HUES48 (cell line): Measurements from ENCODE around the gene PRAMEF8.
"Not testable (repeated sequence)": the region's sequence is repeated elsewhere in the genome, so short reads cannot be mapped to it uniquely, and the experiment has no call there.

Source experiments
- H3K27ac ChIP-seq: one replicate; pipeline ENCODE4 v1.7.0; 2013; ENCODE audit warnings: low read depth, low read length, inconsistent platforms
- H3K27me3 ChIP-seq: 2 replicates; pipeline ENCODE4 v1.6.1; 2013; ENCODE audit warnings: mild to moderate bottlenecking, low read length; ENCODE audit not compliant: control insufficient read depth, insufficient read depth
- H3K36me3 ChIP-seq: 2 replicates; pipeline ENCODE4 v1.6.1; 2013; ENCODE audit warnings: low read length; ENCODE audit not compliant: control insufficient read depth, insufficient read depth
- H3K4me1 ChIP-seq: 2 replicates; pipeline ENCODE4 v1.6.1; 2013; ENCODE audit warnings: mild to moderate bottlenecking, low read length; ENCODE audit not compliant: control insufficient read depth, insufficient read depth
- H3K4me3 ChIP-seq: 2 replicates; pipeline ENCODE4 v1.5.1; 2013; ENCODE audit warnings: mild to moderate bottlenecking, low read depth, low read length
- H3K9ac ChIP-seq: 2 replicates; pipeline ENCODE4 v1.6.1; 2013; ENCODE audit warnings: mild to moderate bottlenecking, low read depth, low read length, moderate library complexity
- H3K9me3 ChIP-seq: 2 replicates; pipeline ENCODE4 v1.6.1; 2013; ENCODE audit warnings: low read length; ENCODE audit not compliant: control insufficient read depth, insufficient read depth

PRAMEF8 gene

DNA sequence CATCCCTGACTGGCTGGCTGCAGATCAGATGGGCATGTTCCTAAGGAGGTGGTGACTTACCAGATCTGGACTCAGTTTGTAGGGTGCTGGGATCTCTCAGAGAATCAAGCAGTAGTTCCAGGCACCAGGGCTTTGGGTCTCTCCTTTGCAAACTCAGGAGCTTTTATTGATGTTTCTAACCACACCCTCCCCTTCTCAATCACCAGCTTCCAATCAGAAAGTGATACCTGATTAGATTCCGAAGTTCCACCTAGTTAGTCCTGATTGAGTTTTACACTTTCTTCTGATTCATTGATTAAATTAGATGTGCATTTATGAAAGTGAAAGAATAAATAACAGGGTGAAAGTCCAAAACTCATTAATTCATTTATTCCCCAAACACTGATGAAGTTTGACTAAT lies at the start of gene PRAMEF8:
Gene PRAMEF8 (minus strand): TSS at position 101 of the 400 bp plus-strand sequence. CDS start 1,046 bp downstream, outside the sequence.
- not testable (repeated sequence) for H3K9ac ChIP-seq, H3K4me3 ChIP-seq, H3K36me3 ChIP-seq, H3K27me3 ChIP-seq, H3K4me1 ChIP-seq, H3K27ac ChIP-seq, H3K9me3 ChIP-seq

DNA sequence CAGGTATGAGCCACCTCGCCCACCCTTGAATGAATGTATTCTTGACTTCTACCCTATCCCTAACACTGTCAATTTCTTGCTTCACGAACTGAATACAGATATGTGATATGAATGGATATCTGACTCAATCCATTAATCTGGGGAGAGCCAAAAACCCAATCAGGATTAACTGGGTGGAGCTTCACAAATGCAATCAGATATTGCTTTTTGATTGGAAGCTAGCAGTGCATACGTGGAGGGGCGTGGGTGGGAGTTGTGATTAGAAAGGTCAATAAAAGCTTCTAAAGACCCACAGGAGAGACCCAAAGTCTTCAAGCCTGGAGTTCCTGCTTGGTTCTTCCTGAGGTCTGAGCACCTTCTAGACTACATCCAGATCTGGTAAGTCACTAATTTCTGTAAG lies 30.3 kb upstream of the PRAMEF8 start, which contains the start of gene PRAMEF15:
Gene PRAMEF15 (plus strand): TSS at position 301 of the 400 bp plus-strand sequence. CDS start 2,827 bp downstream, outside the sequence.
- not testable (repeated sequence) for H3K9ac ChIP-seq, H3K9me3 ChIP-seq, H3K4me3 ChIP-seq, H3K27me3 ChIP-seq, H3K27ac ChIP-seq, H3K36me3 ChIP-seq, H3K4me1 ChIP-seq

GRCh38 chr1:13303239-13303638 lies 18.3 kb upstream of the PRAMEF8 start, which contains the start of gene PRAMEF33:
TSS of gene PRAMEF33 (plus strand) at chr1:13303539. CDS start at chr1:13305955, 2,416 bp downstream.
- not testable (repeated sequence) for H3K9me3 ChIP-seq, H3K27me3 ChIP-seq, H3K4me1 ChIP-seq, H3K27ac ChIP-seq, H3K36me3 ChIP-seq, H3K4me3 ChIP-seq, H3K9ac ChIP-seq

DNA sequence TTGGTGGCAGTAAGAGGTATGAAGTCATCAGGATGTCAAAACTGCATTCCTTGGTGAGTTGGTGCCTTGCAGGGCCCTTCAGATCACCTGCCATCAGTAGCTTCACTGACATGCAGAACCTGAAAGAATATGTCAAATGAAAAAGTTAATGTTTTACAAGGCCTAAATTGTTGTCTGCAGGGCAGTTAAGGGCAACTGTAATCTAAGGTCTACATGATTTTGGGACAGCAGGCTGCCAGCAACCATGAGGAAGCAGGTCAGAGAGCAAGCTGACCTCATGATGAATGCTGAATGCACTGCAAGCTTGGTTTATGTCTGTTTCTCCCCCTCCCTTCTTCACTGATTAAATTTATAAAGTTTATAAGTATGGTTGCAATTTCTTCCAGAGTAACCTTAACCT lies 17.3 kb upstream of the PRAMEF8 start:
- H3K36me3 ChIP-seq, H3K27ac ChIP-seq, H3K9me3 ChIP-seq, H3K9ac ChIP-seq, H3K4me1 ChIP-seq, H3K4me3 ChIP-seq, H3K27me3 ChIP-seq: not testable (repeated sequence)

- not testable (repeated sequence) for H3K9me3 ChIP-seq, H3K4me3 ChIP-seq, H3K9ac ChIP-seq, H3K4me1 ChIP-seq, H3K36me3 ChIP-seq, H3K27me3 ChIP-seq, H3K27ac ChIP-seq
These were observed 13.8 kb upstream of the PRAMEF8 start for GRCh38 chr1:13298699-13299098.

DNA sequence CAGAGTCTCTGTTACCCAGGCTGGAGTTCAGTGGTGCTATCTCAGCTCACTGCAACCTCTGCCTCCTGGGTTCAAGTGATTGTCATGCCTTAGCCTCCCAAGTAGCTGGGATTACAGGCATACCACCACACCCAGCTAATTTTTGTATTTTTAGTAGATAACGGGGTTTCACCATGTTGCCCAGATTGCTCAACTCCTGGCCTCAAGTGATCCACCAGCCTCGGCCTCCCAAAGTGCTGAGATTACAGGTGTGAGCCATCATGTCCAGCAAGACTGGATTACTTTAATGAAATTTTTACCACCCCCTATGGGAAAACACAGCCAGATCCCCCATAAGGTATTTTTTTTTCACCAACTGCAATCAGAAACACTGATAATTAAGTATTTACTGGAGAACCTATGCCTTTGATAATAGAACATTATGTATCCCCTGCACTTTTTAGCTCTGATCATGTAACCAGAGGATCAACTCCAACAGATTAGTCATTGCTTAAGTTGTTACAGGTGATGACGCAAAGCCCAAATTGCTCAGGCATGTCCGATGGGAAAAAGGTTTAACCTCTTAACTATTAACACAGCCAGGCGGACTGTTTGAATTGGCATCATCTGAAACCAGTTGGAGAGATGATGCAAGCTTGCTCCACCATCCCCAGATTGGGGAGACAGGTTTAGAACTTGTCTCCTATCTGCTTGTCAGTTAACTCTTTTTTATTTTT lies 12.4 kb upstream of the PRAMEF8 start:
- not testable (repeated sequence) for H3K4me1 ChIP-seq, H3K36me3 ChIP-seq, H3K4me3 ChIP-seq, H3K9ac ChIP-seq, H3K27me3 ChIP-seq, H3K9me3 ChIP-seq, H3K27ac ChIP-seq

- H3K27ac ChIP-seq, H3K9me3 ChIP-seq, H3K36me3 ChIP-seq, H3K27me3 ChIP-seq, H3K4me1 ChIP-seq, H3K9ac ChIP-seq, H3K4me3 ChIP-seq: not testable (repeated sequence)
These were observed 4.1 kb upstream of the PRAMEF8 start for GRCh38 chr1:13289030-13289429.

DNA sequence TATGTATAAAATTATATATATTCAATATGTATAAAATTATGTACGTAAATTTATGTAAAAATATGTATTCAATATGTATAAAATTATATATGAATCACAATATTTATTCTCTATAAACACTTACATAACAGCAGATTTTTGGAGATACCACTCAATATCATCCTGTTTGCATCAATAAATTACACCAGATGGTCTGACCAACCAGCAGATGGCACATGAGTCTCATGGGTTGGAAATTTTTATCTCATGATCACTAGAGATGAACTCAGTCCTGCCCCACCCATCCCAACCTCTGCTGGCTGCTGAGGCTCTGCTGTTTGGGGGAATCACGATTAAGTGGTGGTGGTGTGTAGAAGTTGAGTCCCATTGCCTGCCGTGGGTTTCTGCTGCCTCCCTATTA lies 5.3 kb downstream of the PRAMEF8 start:
- not testable (repeated sequence) for H3K9me3 ChIP-seq, H3K4me1 ChIP-seq, H3K4me3 ChIP-seq, H3K9ac ChIP-seq, H3K27ac ChIP-seq, H3K36me3 ChIP-seq, H3K27me3 ChIP-seq

- H3K27me3 ChIP-seq, H3K4me3 ChIP-seq, H3K4me1 ChIP-seq, H3K9ac ChIP-seq, H3K36me3 ChIP-seq, H3K27ac ChIP-seq, H3K9me3 ChIP-seq: not testable (repeated sequence)
These were observed 7.9 kb downstream of the PRAMEF8 start for GRCh38 chr1:13277016-13277415.

GRCh38 chr1:13265124-13265523 lies 19.8 kb downstream of the PRAMEF8 start:
- H3K4me3 ChIP-seq, H3K27ac ChIP-seq, H3K4me1 ChIP-seq: not testable (repeated sequence)

DNA sequence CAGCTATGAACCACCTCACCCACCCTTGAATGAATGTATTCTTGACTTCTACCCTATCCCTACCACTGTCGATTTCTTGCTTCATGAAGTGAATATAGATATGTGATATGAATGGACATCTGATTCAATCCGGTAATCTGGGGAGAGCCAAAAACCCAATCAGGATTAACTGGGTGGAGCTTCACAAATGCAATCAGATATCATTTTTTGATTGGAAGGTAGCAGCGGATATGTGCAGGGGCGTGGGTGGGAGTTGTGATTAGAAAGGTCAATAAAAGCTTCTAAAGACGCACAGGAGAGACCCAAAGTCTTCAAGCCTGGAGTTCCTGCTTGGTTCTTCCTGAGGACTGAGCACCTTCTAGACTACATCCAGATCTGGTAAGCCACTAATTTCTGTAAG lies 31.0 kb downstream of the PRAMEF8 start, which contains the start of gene PRAMEF5:
Gene PRAMEF5 (plus strand): TSS at position 301 of the 400 bp plus-strand sequence. CDS start 5,071 bp downstream, outside the sequence.
- H3K9me3 ChIP-seq, H3K9ac ChIP-seq, H3K36me3 ChIP-seq, H3K27me3 ChIP-seq, H3K4me1 ChIP-seq, H3K27ac ChIP-seq, H3K4me3 ChIP-seq: not testable (repeated sequence)

More at GRCh38 chr1:13265124-13265523, 19.8 kb downstream of the PRAMEF8 start:
- not testable (repeated sequence) for H3K36me3 ChIP-seq, H3K9me3 ChIP-seq, H3K27me3 ChIP-seq, H3K9ac ChIP-seq
